Ishikawa (cell line): ENCODE results near the gene ATF7IP2.

Source experiments
- CEBPB ChIP-seq: IDR thresholded peaks from 2 replicates; pipeline ENCODE4 v1.6.1; 2012
- CREB1 ChIP-seq: IDR thresholded peaks from 2 replicates; pipeline ENCODE4 v1.6.1; 2012; ENCODE audit warnings: low read depth
- EGR1 ChIP-seq: IDR thresholded peaks from 2 replicates; pipeline ENCODE4 v1.6.1; 2012
- EP300 ChIP-seq: IDR thresholded peaks from 2 replicates; pipeline ENCODE4 v1.6.1; 2012; ENCODE audit warnings: borderline replicate concordance
- FOXM1 ChIP-seq: IDR thresholded peaks from 2 replicates; pipeline ENCODE4 v1.6.1; 2012; ENCODE audit warnings: low read depth, borderline replicate concordance
- NFIC ChIP-seq: IDR thresholded peaks from 2 replicates; pipeline ENCODE4 v1.6.1; 2012
- RAD21 ChIP-seq: IDR thresholded peaks from 2 replicates; pipeline ENCODE4 v1.6.1; 2012; ENCODE audit warnings: low read depth
- TAF1 ChIP-seq: IDR thresholded peaks from 2 replicates; pipeline ENCODE4 v1.6.1; 2012; ENCODE audit warnings: low read depth, mild to moderate bottlenecking
- YY1 ChIP-seq: IDR thresholded peaks from 2 replicates; pipeline ENCODE4 v1.6.1; 2012; ENCODE audit warnings: low read depth
- ZBTB7A ChIP-seq: IDR thresholded peaks from 2 replicates; pipeline ENCODE4 v1.6.1; 2012; ENCODE audit warnings: low read depth
- TF ChIP-seq, protein P1 (sequence below): IDR thresholded peaks from 2 replicates; pipeline ENCODE4 v1.6.1; 2012; ENCODE audit warnings: low read depth, mild to moderate bottlenecking
- TF ChIP-seq, protein P2 (sequence below): IDR thresholded peaks from 2 replicates; pipeline ENCODE4 v1.6.1; 2012

DNA sequence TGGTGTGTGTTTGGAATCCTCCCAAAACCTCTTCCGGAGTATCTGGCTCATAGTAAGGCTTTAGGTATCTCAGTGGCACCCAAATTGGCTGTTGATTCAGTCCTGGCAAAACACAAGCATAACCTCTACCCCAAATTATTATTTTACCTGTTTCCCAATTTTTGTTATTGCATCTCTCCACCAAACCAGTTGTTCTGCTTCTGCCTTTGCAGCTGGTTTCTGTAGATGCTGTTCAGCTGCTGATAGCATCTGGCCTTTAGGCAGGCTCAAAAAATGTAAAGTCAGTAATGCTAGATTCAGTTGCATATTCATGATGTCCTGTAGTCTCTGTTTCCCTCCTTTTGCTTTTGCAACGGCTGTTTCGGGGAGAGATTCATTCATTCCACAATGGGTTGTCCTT, 33.8 kb downstream of the ATF7IP2 start:
- no peak for TF ChIP-seq TAF1
- TF ChIP-seq, protein P1, sequence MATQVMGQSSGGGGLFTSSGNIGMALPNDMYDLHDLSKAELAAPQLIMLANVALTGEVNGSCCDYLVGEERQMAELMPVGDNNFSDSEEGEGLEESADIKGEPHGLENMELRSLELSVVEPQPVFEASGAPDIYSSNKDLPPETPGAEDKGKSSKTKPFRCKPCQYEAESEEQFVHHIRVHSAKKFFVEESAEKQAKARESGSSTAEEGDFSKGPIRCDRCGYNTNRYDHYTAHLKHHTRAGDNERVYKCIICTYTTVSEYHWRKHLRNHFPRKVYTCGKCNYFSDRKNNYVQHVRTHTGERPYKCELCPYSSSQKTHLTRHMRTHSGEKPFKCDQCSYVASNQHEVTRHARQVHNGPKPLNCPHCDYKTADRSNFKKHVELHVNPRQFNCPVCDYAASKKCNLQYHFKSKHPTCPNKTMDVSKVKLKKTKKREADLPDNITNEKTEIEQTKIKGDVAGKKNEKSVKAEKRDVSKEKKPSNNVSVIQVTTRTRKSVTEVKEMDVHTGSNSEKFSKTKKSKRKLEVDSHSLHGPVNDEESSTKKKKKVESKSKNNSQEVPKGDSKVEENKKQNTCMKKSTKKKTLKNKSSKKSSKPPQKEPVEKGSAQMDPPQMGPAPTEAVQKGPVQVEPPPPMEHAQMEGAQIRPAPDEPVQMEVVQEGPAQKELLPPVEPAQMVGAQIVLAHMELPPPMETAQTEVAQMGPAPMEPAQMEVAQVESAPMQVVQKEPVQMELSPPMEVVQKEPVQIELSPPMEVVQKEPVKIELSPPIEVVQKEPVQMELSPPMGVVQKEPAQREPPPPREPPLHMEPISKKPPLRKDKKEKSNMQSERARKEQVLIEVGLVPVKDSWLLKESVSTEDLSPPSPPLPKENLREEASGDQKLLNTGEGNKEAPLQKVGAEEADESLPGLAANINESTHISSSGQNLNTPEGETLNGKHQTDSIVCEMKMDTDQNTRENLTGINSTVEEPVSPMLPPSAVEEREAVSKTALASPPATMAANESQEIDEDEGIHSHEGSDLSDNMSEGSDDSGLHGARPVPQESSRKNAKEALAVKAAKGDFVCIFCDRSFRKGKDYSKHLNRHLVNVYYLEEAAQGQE, result no peak
- TF ChIP-seq FOXM1, result no peak
- TF ChIP-seq, protein P2, sequence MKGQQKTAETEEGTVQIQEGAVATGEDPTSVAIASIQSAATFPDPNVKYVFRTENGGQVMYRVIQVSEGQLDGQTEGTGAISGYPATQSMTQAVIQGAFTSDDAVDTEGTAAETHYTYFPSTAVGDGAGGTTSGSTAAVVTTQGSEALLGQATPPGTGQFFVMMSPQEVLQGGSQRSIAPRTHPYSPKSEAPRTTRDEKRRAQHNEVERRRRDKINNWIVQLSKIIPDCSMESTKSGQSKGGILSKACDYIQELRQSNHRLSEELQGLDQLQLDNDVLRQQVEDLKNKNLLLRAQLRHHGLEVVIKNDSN, result no peak
- TF ChIP-seq EP300, result no peak
- no peak for TF ChIP-seq RAD21
- no peak for TF ChIP-seq NFIC
- no peak for TF ChIP-seq CEBPB
- no peak for TF ChIP-seq YY1
- TF ChIP-seq EGR1, result no peak
- TF ChIP-seq CREB1, result no peak
- TF ChIP-seq ZBTB7A, result no peak
